HEK293 (cell line): ENCODE data around the gene DST.
A peak's percentile ranks its signal among the peaks of the same experiment; 100 is the strongest.

Experiments used
- EGR2 ChIP-seq: fragments of 450-650 bp; formaldehyde crosslinking; IDR thresholded peaks from 2 replicates; pipeline ENCODE4 v1.5.1; 2016; ENCODE audit warnings: low read depth, missing biosample characterization, missing genetic modification characterization
- HIC1 ChIP-seq: fragments of 450-650 bp; formaldehyde crosslinking; IDR thresholded peaks from 2 replicates; pipeline ENCODE4 v1.5.1; 2016; ENCODE audit warnings: missing biosample characterization, missing genetic modification characterization
- KLF17 ChIP-seq: fragments of 450-650 bp; formaldehyde crosslinking; IDR thresholded peaks from 2 replicates; pipeline ENCODE4 v1.5.1; 2016; ENCODE audit warnings: missing biosample characterization, missing genetic modification characterization
- OSR2 ChIP-seq: fragments of 450-650 bp; formaldehyde crosslinking; IDR thresholded peaks from 2 replicates; pipeline ENCODE4 v1.5.1; 2016; ENCODE audit warnings: missing biosample characterization, missing genetic modification characterization
- ZNF114 ChIP-seq: fragments of 450-650 bp; formaldehyde crosslinking; IDR thresholded peaks from 2 replicates; pipeline ENCODE4 v1.5.0; 2017; ENCODE audit warnings: missing biosample characterization, missing genetic modification characterization
- ZNF146 ChIP-seq: fragments of 450-650 bp; formaldehyde crosslinking; IDR thresholded peaks from 2 replicates; pipeline ENCODE4 v1.5.1; 2016; ENCODE audit warnings: missing biosample characterization, missing genetic modification characterization
- ZNF280C ChIP-seq: fragments of 450-650 bp; formaldehyde crosslinking; IDR thresholded peaks from 2 replicates; pipeline ENCODE4 v1.5.1; 2016; ENCODE audit warnings: missing biosample characterization, missing genetic modification characterization
- ZNF302 ChIP-seq: fragments of 450-650 bp; formaldehyde crosslinking; IDR thresholded peaks from 2 replicates; pipeline ENCODE4 v1.5.1; 2016; ENCODE audit warnings: missing biosample characterization, missing genetic modification characterization, low read depth
- ZNF391 ChIP-seq: fragments of 450-650 bp; formaldehyde crosslinking; IDR thresholded peaks from 2 replicates; pipeline ENCODE4 v1.5.1; 2016; ENCODE audit warnings: low read depth, missing biosample characterization, missing genetic modification characterization, borderline replicate concordance
- ZNF398 ChIP-seq: fragments of 450-650 bp; formaldehyde crosslinking; IDR thresholded peaks from 2 replicates; pipeline ENCODE4 v1.5.1; 2017; ENCODE audit warnings: missing biosample characterization, missing genetic modification characterization
- ZNF513 ChIP-seq: fragments of 450-650 bp; IDR thresholded peaks from 2 replicates; pipeline ENCODE4 v1.5.1; 2018; ENCODE audit warnings: missing biosample characterization, missing genetic modification characterization
- ZNF571 ChIP-seq: fragments of 450-650 bp; formaldehyde crosslinking; IDR thresholded peaks from 2 replicates; pipeline ENCODE4 v1.5.0; 2017; ENCODE audit warnings: missing biosample characterization, missing genetic modification characterization
- ZNF600 ChIP-seq: fragments of 450-650 bp; formaldehyde crosslinking; IDR thresholded peaks from 2 replicates; pipeline ENCODE4 v1.5.1; 2016; ENCODE audit warnings: missing biosample characterization, missing genetic modification characterization
- ZNF626 ChIP-seq: fragments of 450-650 bp; sonication (Bioruptor Pico); formaldehyde crosslinking; IDR thresholded peaks from 2 replicates; pipeline ENCODE4 v1.5.1; 2018; ENCODE audit warnings: missing biosample characterization, missing genetic modification characterization, inconsistent platforms
- ZNF639 ChIP-seq: fragments of 450-650 bp; formaldehyde crosslinking; IDR thresholded peaks from 2 replicates; pipeline ENCODE4 v1.5.1; 2016; ENCODE audit warnings: missing biosample characterization, missing genetic modification characterization
- ZNF792 ChIP-seq: fragments of 450-650 bp; formaldehyde crosslinking; IDR thresholded peaks from 2 replicates; pipeline ENCODE4 v1.5.1; 2016; ENCODE audit warnings: missing biosample characterization, missing genetic modification characterization

Gene DST

GRCh38 chr6:56556751-56557540 is 85.7 kb downstream of the DST start (continued):
- TF ChIP-seq ZNF398 (tag by site-specific recombination): no peak
- TF ChIP-seq ZNF571 (tag by site-specific recombination): no peak
- no peak for TF ChIP-seq KLF17 (tag by site-specific recombination)
- TF ChIP-seq ZNF114 (tag by site-specific recombination): no peak
- TF ChIP-seq ZNF600 (tag by site-specific recombination): no peak
- no peak for TF ChIP-seq ZNF639
- no peak for TF ChIP-seq ZNF626 (tag by site-specific recombination)
- TF ChIP-seq ZNF302 (tag by site-specific recombination): no peak
- no peak for TF ChIP-seq ZNF280C (tag by site-specific recombination)
- TF ChIP-seq EGR2 (tag by site-specific recombination): no peak
- TF ChIP-seq OSR2: peak; percentile 72; the same call in 1 of the 2 replicates
- 0 out of 2 replicates have a peak, but pooled peaks have one; percentile 12 for TF ChIP-seq HIC1 (tag by site-specific recombination)
- TF ChIP-seq ZNF513: no peak
- no peak for TF ChIP-seq ZNF792 (tag by site-specific recombination)
- no peak for TF ChIP-seq ZNF391
- TF ChIP-seq ZNF146 (tag by site-specific recombination): no peak
